ENCODE results near the gene KRT17. TPM values are rescaled to one million over a fixed set of nuclear protein-coding genes. Genes with fewer than 3 reads are reported as not detected.
"Not testable (repeated sequence)": the region's sequence is repeated elsewhere in the genome, so short reads cannot be mapped to it uniquely, and the experiment has no call there.

The KRT17 gene
- total and polyA plus RNA-seq, 2 of the 4 experiments (the other 2 are of a cell fraction) = 2.5 to 4.6 TPM

DNA sequence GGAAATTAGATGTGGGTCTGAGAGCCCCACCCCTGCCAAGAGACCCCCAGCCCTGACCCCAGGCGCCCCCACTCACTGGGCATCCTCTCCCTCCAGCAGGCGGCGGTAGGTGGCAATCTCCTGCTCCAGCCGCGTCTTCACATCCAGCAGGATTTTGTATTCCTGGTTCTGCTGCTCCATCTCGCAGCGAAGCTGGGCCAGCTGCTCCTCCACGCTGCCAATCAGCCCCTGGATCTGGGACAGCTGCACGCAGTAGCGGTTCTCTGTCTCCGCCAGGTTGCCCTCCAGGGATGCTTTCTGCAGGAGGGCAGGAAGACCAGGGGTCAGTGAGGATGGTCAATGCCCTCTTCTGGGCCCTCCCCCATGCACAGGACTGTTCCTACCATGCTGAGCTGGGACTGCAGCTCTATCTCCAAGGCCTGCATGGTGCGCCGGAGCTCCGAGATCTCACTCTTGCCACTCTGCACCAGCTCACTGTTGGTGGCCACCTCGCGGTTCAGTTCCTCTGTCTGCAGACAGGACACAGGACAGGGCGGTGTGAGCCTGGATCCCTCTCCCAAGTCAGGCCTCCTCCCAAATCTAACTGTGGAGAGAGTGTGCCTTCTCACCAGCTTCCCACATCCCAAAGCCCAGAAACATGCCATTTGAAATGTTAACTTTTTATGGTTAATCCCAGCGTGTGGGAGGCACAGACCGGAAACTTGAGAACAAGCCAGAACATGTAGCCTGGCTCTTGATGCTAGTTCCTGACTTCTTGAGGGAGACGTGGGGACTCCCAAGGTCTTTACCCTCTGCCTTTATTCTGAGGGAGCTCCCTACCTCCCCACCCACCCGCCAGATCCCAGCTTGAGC lies 3.6 kb downstream of the KRT17 start:
- Histone ChIP-seq H2BK120ac (ENCODE audit: low read depth, low read length) (0 out of 2 replicates have a peak overlapping the region, but pooled peaks have one; percentile 15), H3K4me2 (ENCODE audit: low read depth, low read length) (no peak overlapping the region), H2BK15ac (ENCODE audit: low read depth, low read length) (no peak overlapping the region), H3K27ac (ENCODE audit: insufficient read depth, low read length) (no peak overlapping the region), H2AK9ac (replicated peaks; ENCODE audit: low read depth, low read length, poor library complexity) (no peak overlapping the region), H2AFZ (replicated peaks; ENCODE audit: low read length, poor library complexity) (no peak overlapping the region), H2AK5ac (ENCODE audit: low read depth, low read length) (peak overlapping the region; percentile 67), H3K4ac (ENCODE audit: low read depth, low read length) (no peak overlapping the region), H3K36me3 (ENCODE audit: control insufficient read depth, insufficient read depth, low read length) (no peaks in the 10 kb centered on the region), H3K9me3 (ENCODE audit: control insufficient read depth, insufficient read depth, low read length) (no peaks in the 10 kb centered on the region), H3K4me3 (ENCODE audit: insufficient read depth, low read depth, low read length) (no peak overlapping the region), H3K56ac (ENCODE audit: extremely low read depth, insufficient read depth, low read length) (no peak overlapping the region), H4K20me1 (ENCODE audit: insufficient read depth, low read length) (no peaks in the 10 kb centered on the region), H3K14ac (replicated peaks; ENCODE audit: low read depth, low read length) (no peak overlapping the region), H3K79me1 (ENCODE audit: low read depth in 1 of 2, low read length in 2 of 2) (no peaks in the 10 kb centered on the region), H3K9ac (ENCODE audit: low read depth, low read length) (no peak overlapping the region), H4K91ac (ENCODE audit: insufficient read depth, low read depth, low read length) (no peak overlapping the region; the same call in 1 of the 2 replicates), H4K8ac (ENCODE audit: low read depth in 2 of 2, low read length in 2 of 2) (0 out of 4 replicates have a peak overlapping the region, but pooled peaks of 1 of the 2 experiments have one; percentile 15), H3K23ac (ENCODE audit: low read depth, low read length) (no peak overlapping the region), H3K9me1 (ENCODE audit: insufficient read depth, low read length) (no peaks in the 10 kb centered on the region), H4K5ac (ENCODE audit: low read depth, low read length) (no peak overlapping the region), H2BK5ac (ENCODE audit: low read depth, low read length, poor library complexity, severe bottlenecking) (no peak overlapping the region), H3K4me1 (ENCODE audit: control insufficient read depth, insufficient read depth, low read length) (no peaks in the 10 kb centered on the region), H2BK20ac (ENCODE audit: low read depth, low read length) (no peak overlapping the region), H3K18ac (ENCODE audit: low read depth, low read length) (no peak overlapping the region), H3K27me3 (ENCODE audit: control insufficient read depth, insufficient read depth, low read length) (peaks cover 26% of the 10 kb centered on the region)
- intact Hi-C loops (cut with micrococcal nuclease) (no loop called here), dilution Hi-C loops (cut with HindIII; ENCODE audit: low sequenced_read_pairs, unreplicated experiment) (no loop called here), in situ Hi-C loops (cut with MboI; ENCODE audit: low sequenced_read_pairs) (no loop called here)
- 71% methylated on average over 6 of the region's 21 CpGs; no CpG with 5 or more reads in 1 of the 2 experiments for WGBS, 2 experiments (ENCODE audit: extremely low coverage in 2 of 2, insufficient read length in 1 of 2)
- no peak for ATAC-seq (ENCODE audit: low read depth)
- DNase-seq = no peak
- BruUV-seq (replicated peaks) = no TSS peak
- POLR2A ChIA-PET (ENCODE audit: unreplicated experiment) = no interaction called here
- TF ChIP-seq RFX5 (IDR thresholded peaks at IDR 0.05; ENCODE audit: low read depth, low read length) (no peak), MXI1 (IDR thresholded peaks at IDR 0.05; ENCODE audit: borderline replicate concordance, low read depth, low read length) (no peak), CHD1 (IDR thresholded peaks at IDR 0.05; ENCODE audit: low read depth, low read length) (no peak)
- TF ChIP-seq, protein P1, sequence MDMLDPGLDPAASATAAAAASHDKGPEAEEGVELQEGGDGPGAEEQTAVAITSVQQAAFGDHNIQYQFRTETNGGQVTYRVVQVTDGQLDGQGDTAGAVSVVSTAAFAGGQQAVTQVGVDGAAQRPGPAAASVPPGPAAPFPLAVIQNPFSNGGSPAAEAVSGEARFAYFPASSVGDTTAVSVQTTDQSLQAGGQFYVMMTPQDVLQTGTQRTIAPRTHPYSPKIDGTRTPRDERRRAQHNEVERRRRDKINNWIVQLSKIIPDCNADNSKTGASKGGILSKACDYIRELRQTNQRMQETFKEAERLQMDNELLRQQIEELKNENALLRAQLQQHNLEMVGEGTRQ (IDR thresholded peaks at IDR 0.05; ENCODE audit: low read depth, low read length) = no peak
- CTCF ChIA-PET = no interaction called here

DNA sequence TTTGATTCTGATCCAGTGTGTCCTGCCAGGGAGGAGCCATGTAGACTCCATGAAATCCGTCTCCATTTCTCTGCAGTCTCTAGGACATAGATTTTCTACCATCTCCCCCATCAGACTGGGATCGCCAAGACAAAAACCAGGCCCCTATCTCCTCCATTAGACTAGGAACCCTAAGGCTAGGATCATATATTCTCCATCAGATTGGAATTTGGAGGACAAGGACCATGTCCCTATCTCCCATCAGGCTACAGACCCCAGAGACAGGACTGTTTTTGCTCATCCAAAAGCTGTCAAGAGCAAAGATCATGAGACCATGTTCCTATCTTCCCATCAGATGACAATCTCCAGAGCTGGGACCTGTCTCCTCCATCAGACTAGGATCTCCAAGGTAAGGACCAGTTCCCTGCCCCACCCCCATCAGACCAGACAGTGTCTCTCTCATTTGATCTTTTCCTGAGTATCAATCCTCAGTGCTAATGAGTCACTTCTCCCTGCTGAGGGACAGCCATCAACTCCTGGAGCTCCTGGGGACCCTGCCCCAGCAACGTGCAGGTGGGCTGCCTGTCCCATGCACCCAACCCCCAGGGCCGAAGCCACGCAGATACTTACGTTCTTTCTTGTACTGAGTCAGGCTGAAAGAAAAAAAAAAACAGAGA lies 4.3 kb downstream of the KRT17 start:
- H4K8ac ChIP-seq (ENCODE audit: low read depth in 2 of 2, low read length in 2 of 2); H3K36me3 ChIP-seq (ENCODE audit: control insufficient read depth, insufficient read depth, low read length); H2BK20ac ChIP-seq (ENCODE audit: low read depth, low read length); dilution Hi-C loops (cut with HindIII; ENCODE audit: low sequenced_read_pairs, unreplicated experiment); H4K20me1 ChIP-seq (ENCODE audit: insufficient read depth, low read length); H3K23ac ChIP-seq (ENCODE audit: low read depth, low read length); CTCF ChIA-PET; H2BK15ac ChIP-seq (ENCODE audit: low read depth, low read length); H2BK120ac ChIP-seq (ENCODE audit: low read depth, low read length); POLR2A ChIA-PET (ENCODE audit: unreplicated experiment); H2AK5ac ChIP-seq (ENCODE audit: low read depth, low read length); H3K9ac ChIP-seq (ENCODE audit: low read depth, low read length); DNase-seq; H3K9me1 ChIP-seq (ENCODE audit: insufficient read depth, low read length); H3K4me2 ChIP-seq (ENCODE audit: low read depth, low read length); H3K4me1 ChIP-seq (ENCODE audit: control insufficient read depth, insufficient read depth, low read length); H4K5ac ChIP-seq (ENCODE audit: low read depth, low read length); in situ Hi-C loops (cut with MboI; ENCODE audit: low sequenced_read_pairs); H3K9me3 ChIP-seq (ENCODE audit: control insufficient read depth, insufficient read depth, low read length); BruUV-seq (replicated peaks); H3K56ac ChIP-seq (ENCODE audit: extremely low read depth, insufficient read depth, low read length); H2AK9ac ChIP-seq (replicated peaks; ENCODE audit: low read depth, low read length, poor library complexity); H3K27ac ChIP-seq (ENCODE audit: insufficient read depth, low read length); H3K14ac ChIP-seq (replicated peaks; ENCODE audit: low read depth, low read length); ATAC-seq (ENCODE audit: low read depth); H3K18ac ChIP-seq (ENCODE audit: low read depth, low read length); H3K4me3 ChIP-seq (ENCODE audit: insufficient read depth, low read depth, low read length); H2AFZ ChIP-seq (replicated peaks; ENCODE audit: low read length, poor library complexity); H2BK5ac ChIP-seq (ENCODE audit: low read depth, low read length, poor library complexity, severe bottlenecking); H3K4ac ChIP-seq (ENCODE audit: low read depth, low read length); H4K91ac ChIP-seq (ENCODE audit: insufficient read depth, low read depth, low read length); intact Hi-C loops (cut with micrococcal nuclease); H3K79me1 ChIP-seq (ENCODE audit: low read depth in 1 of 2, low read length in 2 of 2): not testable (repeated sequence)
- no CpG with 5 or more reads among the region's 6 CpGs for WGBS, 2 experiments (ENCODE audit: extremely low coverage in 2 of 2, insufficient read length in 1 of 2)
- peaks cover 30% of the 10 kb centered on the region for H3K27me3 ChIP-seq (ENCODE audit: control insufficient read depth, insufficient read depth, low read length)

All from IMR-90 (cell line).